SK-N-MC (cell line): ENCODE results near the gene PWP1.

ENCODE experiments used
- EZH2 ChIP-seq: fragments of 200-600 bp; sonication (generic); IDR thresholded peaks from one replicate; pipeline ENCODE4 v1.6.1; 2017; ENCODE audit warnings: antibody characterized with exemption
- POLR2AphosphoS5 ChIP-seq: IDR thresholded peaks from 2 replicates; pipeline ENCODE4 v1.6.1; 2012; ENCODE audit warnings: mild to moderate bottlenecking, low read depth, low read length, borderline replicate concordance

DNA sequence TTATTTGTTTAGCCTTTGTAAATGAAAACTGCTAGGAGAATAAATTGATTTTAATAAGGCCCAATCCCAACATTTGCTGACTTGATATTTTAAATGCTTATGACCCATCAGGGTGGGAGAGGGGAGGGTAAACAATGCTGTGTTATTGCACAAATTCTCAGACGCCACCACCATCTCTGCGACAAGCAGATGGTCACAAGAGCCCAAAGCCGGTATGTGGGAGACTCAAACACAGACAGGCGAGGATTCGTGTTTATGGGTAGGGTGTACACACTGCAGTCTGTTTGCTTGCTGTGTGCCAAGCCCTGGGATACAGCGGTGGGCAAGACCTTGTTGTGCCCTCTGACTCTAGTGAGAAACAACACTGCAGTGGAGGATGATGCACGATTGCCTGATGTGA is 39.2 kb upstream of the PWP1 start:
- TF ChIP-seq POLR2AphosphoS5 (no peak), EZH2 (no peak)
